Transverse colon (tissue), 3 donors: Measurements from ENCODE around the gene CCDC14.
"Not testable (repeated sequence)": the region's sequence is repeated elsewhere in the genome, so short reads cannot be mapped to it uniquely, and the experiment has no call there.

Source experiments
- CTCF ChIP-seq, 5 experiments: fragments of 200-600 bp in 3 of 5; fragments of 450-650 bp in 2 of 5; sonication (generic) in 3 of 5; IDR thresholded peaks; 1 replicate in 2 of 5; 2 replicates in 3 of 5; pipeline ENCODE4 v1.5.1; 2016 to 2017; ENCODE audit warnings: antibody characterized with exemption in 5 of 5, inconsistent platforms in 3 of 5, mild to moderate bottlenecking in 2 of 5, moderate library complexity in 1 of 5
- EP300 ChIP-seq: sonication (generic); formaldehyde crosslinking; IDR thresholded peaks from one replicate; pipeline ENCODE4 v1.6.1; 2017; ENCODE audit warnings: antibody characterized with exemption, low read depth
- POLR2A ChIP-seq: fragments of 450-650 bp; IDR thresholded peaks from one replicate; pipeline ENCODE4 v1.6.1; 2016; ENCODE audit warnings: antibody characterized with exemption, mild to moderate bottlenecking, moderate library complexity

- TF ChIP-seq CTCF (IDR thresholded peaks at IDR 0.05); POLR2A; EP300: not testable (repeated sequence)
Observed at GRCh38 chr3:123967260-123967659, 6.2 kb upstream of the CCDC14 start.
